SU-DHL-6 (cell line): ENCODE measurements around the gene LCP2.

Source experiments
- EZH2phosphoT487 ChIP-seq: fragments of 200-600 bp; sonication (generic), shearing (Covaris generic); conservative IDR thresholded peaks from 2 replicates; pipeline ENCODE4 v1.6.1; 2018; ENCODE audit warnings: mild to moderate bottlenecking, antibody characterized with exemption, low read length, moderate library complexity, mixed read lengths
- TF ChIP-seq, protein P1 (sequence below): fragments of 200-600 bp; sonication (generic); IDR thresholded peaks from one replicate; pipeline ENCODE4 v1.5.1; 2017; ENCODE audit warnings: antibody characterized with exemption, mild to moderate bottlenecking, low read length, moderate library complexity; ENCODE audit not compliant: insufficient read depth, poor library complexity, severe bottlenecking

DNA sequence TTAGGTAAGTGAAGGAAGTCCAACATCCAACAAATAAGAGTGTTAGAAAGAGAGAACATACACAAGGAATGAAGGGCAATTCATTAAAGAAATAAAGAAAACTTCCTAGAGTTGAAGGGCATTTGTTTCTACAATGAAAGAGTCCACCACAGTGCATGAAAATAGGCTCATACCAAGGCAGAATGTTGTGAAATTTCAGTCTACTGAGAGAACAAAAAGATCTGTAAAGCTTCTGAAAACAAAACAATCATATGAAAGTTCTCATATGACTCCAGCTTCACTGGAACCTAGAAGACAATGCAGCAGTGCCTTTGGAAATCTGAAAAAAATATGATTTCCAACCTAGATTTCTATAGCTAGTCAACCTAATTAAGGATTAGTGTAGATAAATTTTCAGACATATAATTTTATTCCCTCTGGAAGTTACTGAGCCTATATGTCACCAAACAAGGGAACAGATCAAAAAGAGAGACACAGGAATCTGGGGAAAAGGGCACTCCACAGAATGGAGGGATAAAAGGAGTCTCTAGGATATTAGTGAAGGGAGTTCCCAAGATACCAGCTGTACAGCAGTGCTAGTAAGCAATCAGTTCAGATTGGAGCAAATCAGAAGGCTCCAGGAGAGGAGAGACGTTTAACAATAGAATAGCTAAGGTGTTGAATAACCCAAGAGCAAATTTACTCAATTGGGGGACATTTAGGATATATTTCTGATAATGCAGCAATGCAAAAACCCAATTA is 59.0 kb downstream of the LCP2 start:
- TF ChIP-seq, protein P1, sequence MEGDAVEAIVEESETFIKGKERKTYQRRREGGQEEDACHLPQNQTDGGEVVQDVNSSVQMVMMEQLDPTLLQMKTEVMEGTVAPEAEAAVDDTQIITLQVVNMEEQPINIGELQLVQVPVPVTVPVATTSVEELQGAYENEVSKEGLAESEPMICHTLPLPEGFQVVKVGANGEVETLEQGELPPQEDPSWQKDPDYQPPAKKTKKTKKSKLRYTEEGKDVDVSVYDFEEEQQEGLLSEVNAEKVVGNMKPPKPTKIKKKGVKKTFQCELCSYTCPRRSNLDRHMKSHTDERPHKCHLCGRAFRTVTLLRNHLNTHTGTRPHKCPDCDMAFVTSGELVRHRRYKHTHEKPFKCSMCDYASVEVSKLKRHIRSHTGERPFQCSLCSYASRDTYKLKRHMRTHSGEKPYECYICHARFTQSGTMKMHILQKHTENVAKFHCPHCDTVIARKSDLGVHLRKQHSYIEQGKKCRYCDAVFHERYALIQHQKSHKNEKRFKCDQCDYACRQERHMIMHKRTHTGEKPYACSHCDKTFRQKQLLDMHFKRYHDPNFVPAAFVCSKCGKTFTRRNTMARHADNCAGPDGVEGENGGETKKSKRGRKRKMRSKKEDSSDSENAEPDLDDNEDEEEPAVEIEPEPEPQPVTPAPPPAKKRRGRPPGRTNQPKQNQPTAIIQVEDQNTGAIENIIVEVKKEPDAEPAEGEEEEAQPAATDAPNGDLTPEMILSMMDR, result no peak
- TF ChIP-seq EZH2phosphoT487, result no peak
